Neural progenitor cell (in vitro differentiated cells): ENCODE measurements around the gene CD58.

Source experiments
- CTCF ChIP-seq: fragments of 200-600 bp; sonication (generic); IDR thresholded peaks from 2 replicates; pipeline ENCODE4 v1.5.1; 2017; ENCODE audit warnings: antibody characterized with exemption, mild to moderate bottlenecking
- EZH2 ChIP-seq: fragments of 200-600 bp; sonication (generic); IDR thresholded peaks from 2 replicates; pipeline ENCODE4 v1.6.1; 2017; ENCODE audit warnings: antibody characterized with exemption, mild to moderate bottlenecking, moderate library complexity
- EZH2phosphoT487 ChIP-seq: fragments of 200-600 bp; sonication (generic); IDR thresholded peaks from 2 replicates; pipeline ENCODE4 v1.6.1; 2017; ENCODE audit warnings: antibody characterized with exemption

- no peak for TF ChIP-seq CTCF
- TF ChIP-seq EZH2phosphoT487 = no peak
- no peak for TF ChIP-seq EZH2
Measured at GRCh38 chr1:116485976-116486375, 84.8 kb downstream of the CD58 start.
